H1 (cell line): ENCODE measurements around the gene GRK6. TPM values are rescaled to one million over a fixed set of nuclear protein-coding genes. Genes with fewer than 3 reads are reported as not detected.

Source experiments
- polyA plus RNA-seq, 7 experiments: library from polyadenylated mRNA; depleted of rRNA in 3 of 7; stranded (reverse) in 5 of 7; unstranded in 2 of 7; fragments of >200 nt in 5 of 7; fragments of 200-250 nt in 2 of 7; gene quantifications; 1 replicate in 5 of 7; 2 replicates in 1 of 7; 4 replicates in 1 of 7; pipeline versions ENCODE4 v1.2.1 to v1.2.3, GENCODE V29; 2011 to 2013; ENCODE audit warnings: missing spikeins in 2 of 7, mixed read lengths in 2 of 7
- total RNA-seq: library from RNA; stranded (reverse); fragmentation: NEBNext Ultra II Directional; extraction: Animal tissue kit (Norgen Biotek cat#: 25700); gene quantifications from 2 replicates; pipeline ENCODE4 v1.2.1, GENCODE V29; 2021
- TF ChIP-seq, protein P1 (sequence below), 3 experiments: IDR thresholded peaks; 1 replicate in 2 of 3; 2 replicates in 1 of 3; pipeline versions ENCODE4 v1.5.1 to v1.6.1; 2011; ENCODE audit warnings: low read length in 3 of 3, mild to moderate bottlenecking in 3 of 3, inconsistent platforms in 2 of 3, low read depth in 1 of 3, moderate library complexity in 1 of 3; ENCODE audit not compliant: insufficient read depth in 1 of 3; ENCODE audit errors: control extremely low read depth in 1 of 3
- TF ChIP-seq, protein P2 (sequence below): fragments of 300-600 bp; sonication (generic); IDR thresholded peaks from 2 replicates; pipeline ENCODE4 v1.7.1; 2012; ENCODE audit warnings: low read length, moderate library complexity, mild to moderate bottlenecking, inconsistent platforms; ENCODE audit not compliant: insufficient replicate concordance

GRK6 gene
- total and polyA plus RNA-seq, 2 of the 8 experiments (the other 6 are each of a cell fraction or from before 2014, with no cell fraction given) = 31.8 to 57.8 TPM

DNA sequence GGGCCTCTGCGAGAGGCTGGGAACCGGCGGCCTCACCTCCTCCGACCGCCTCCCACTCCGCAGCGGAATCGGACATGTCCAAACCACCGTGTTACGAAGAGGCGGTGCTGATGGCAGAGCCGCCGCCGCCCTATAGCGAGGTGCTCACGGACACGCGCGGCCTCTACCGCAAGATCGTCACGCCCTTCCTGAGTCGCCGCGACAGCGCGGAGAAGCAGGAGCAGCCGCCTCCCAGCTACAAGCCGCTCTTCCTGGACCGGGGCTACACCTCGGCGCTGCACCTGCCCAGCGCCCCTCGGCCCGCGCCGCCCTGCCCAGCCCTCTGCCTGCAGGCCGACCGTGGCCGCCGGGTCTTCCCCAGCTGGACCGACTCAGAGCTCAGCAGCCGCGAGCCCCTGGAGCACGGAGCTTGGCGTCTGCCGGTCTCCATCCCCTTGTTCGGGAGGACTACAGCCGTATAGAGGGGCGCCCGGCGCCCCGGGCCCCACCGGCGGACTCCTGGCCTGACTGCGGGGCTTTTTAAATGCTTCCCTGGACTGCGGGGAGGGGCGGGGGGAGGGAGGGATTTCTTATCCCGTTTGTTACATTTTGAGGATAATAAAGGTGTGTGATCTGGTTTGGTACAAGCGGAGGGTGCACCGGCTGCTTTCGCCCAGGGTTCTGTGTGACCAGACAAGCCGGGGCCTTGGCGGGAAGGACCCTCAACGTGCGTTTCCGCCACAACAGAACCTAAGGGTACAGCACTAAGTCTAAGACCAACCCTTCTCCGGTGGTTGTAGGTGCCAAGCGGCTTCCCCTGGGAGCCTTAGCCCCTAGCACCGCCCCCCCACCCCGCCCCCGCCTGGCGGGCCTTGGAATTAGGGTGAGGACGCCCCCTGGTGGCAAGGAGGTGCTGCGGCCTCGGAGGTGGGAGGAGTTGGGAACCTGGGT, 29.4 kb downstream of the GRK6 start (continued):
- TF ChIP-seq, protein P1, sequence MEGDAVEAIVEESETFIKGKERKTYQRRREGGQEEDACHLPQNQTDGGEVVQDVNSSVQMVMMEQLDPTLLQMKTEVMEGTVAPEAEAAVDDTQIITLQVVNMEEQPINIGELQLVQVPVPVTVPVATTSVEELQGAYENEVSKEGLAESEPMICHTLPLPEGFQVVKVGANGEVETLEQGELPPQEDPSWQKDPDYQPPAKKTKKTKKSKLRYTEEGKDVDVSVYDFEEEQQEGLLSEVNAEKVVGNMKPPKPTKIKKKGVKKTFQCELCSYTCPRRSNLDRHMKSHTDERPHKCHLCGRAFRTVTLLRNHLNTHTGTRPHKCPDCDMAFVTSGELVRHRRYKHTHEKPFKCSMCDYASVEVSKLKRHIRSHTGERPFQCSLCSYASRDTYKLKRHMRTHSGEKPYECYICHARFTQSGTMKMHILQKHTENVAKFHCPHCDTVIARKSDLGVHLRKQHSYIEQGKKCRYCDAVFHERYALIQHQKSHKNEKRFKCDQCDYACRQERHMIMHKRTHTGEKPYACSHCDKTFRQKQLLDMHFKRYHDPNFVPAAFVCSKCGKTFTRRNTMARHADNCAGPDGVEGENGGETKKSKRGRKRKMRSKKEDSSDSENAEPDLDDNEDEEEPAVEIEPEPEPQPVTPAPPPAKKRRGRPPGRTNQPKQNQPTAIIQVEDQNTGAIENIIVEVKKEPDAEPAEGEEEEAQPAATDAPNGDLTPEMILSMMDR (IDR thresholded peaks at IDR 0.05; ENCODE audit: control extremely low read depth in 1 of 3, insufficient read depth in 1 of 3, low read depth in 1 of 3, low read length in 3 of 3) = peak in 2 of 3 experiments; percentile 82 to 100; a peak in 3 of 4 replicates
- TF ChIP-seq, protein P2, sequence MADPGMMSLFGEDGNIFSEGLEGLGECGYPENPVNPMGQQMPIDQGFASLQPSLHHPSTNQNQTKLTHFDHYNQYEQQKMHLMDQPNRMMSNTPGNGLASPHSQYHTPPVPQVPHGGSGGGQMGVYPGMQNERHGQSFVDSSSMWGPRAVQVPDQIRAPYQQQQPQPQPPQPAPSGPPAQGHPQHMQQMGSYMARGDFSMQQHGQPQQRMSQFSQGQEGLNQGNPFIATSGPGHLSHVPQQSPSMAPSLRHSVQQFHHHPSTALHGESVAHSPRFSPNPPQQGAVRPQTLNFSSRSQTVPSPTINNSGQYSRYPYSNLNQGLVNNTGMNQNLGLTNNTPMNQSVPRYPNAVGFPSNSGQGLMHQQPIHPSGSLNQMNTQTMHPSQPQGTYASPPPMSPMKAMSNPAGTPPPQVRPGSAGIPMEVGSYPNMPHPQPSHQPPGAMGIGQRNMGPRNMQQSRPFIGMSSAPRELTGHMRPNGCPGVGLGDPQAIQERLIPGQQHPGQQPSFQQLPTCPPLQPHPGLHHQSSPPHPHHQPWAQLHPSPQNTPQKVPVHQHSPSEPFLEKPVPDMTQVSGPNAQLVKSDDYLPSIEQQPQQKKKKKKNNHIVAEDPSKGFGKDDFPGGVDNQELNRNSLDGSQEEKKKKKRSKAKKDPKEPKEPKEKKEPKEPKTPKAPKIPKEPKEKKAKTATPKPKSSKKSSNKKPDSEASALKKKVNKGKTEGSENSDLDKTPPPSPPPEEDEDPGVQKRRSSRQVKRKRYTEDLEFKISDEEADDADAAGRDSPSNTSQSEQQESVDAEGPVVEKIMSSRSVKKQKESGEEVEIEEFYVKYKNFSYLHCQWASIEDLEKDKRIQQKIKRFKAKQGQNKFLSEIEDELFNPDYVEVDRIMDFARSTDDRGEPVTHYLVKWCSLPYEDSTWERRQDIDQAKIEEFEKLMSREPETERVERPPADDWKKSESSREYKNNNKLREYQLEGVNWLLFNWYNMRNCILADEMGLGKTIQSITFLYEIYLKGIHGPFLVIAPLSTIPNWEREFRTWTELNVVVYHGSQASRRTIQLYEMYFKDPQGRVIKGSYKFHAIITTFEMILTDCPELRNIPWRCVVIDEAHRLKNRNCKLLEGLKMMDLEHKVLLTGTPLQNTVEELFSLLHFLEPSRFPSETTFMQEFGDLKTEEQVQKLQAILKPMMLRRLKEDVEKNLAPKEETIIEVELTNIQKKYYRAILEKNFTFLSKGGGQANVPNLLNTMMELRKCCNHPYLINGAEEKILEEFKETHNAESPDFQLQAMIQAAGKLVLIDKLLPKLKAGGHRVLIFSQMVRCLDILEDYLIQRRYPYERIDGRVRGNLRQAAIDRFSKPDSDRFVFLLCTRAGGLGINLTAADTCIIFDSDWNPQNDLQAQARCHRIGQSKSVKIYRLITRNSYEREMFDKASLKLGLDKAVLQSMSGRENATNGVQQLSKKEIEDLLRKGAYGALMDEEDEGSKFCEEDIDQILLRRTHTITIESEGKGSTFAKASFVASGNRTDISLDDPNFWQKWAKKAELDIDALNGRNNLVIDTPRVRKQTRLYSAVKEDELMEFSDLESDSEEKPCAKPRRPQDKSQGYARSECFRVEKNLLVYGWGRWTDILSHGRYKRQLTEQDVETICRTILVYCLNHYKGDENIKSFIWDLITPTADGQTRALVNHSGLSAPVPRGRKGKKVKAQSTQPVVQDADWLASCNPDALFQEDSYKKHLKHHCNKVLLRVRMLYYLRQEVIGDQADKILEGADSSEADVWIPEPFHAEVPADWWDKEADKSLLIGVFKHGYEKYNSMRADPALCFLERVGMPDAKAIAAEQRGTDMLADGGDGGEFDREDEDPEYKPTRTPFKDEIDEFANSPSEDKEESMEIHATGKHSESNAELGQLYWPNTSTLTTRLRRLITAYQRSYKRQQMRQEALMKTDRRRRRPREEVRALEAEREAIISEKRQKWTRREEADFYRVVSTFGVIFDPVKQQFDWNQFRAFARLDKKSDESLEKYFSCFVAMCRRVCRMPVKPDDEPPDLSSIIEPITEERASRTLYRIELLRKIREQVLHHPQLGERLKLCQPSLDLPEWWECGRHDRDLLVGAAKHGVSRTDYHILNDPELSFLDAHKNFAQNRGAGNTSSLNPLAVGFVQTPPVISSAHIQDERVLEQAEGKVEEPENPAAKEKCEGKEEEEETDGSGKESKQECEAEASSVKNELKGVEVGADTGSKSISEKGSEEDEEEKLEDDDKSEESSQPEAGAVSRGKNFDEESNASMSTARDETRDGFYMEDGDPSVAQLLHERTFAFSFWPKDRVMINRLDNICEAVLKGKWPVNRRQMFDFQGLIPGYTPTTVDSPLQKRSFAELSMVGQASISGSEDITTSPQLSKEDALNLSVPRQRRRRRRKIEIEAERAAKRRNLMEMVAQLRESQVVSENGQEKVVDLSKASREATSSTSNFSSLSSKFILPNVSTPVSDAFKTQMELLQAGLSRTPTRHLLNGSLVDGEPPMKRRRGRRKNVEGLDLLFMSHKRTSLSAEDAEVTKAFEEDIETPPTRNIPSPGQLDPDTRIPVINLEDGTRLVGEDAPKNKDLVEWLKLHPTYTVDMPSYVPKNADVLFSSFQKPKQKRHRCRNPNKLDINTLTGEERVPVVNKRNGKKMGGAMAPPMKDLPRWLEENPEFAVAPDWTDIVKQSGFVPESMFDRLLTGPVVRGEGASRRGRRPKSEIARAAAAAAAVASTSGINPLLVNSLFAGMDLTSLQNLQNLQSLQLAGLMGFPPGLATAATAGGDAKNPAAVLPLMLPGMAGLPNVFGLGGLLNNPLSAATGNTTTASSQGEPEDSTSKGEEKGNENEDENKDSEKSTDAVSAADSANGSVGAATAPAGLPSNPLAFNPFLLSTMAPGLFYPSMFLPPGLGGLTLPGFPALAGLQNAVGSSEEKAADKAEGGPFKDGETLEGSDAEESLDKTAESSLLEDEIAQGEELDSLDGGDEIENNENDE = peak; percentile 23
